Mesendoderm (in vitro differentiated cells): ENCODE measurements around the gene MPST. TPM values are rescaled to one million over a fixed set of nuclear protein-coding genes. Genes with fewer than 3 reads are reported as not detected.
A peak's percentile ranks its signal among the peaks of the same experiment; 100 is the strongest.

Experiments
- DNase-seq: peaks from one replicate; pipeline ENCODE4 v3.0.0; 2013
- H2AK5ac ChIP-seq: 2 replicates; pipeline ENCODE4 v1.6.1; 2013; ENCODE audit warnings: low read length, inconsistent platforms
- H2BK120ac ChIP-seq: 2 replicates; pipeline ENCODE4 v1.6.1; 2013; ENCODE audit warnings: low read depth, mild to moderate bottlenecking, low read length, moderate library complexity, mixed read lengths
- H2BK15ac ChIP-seq: replicated peaks from 2 replicates; pipeline ENCODE4 v1.6.1; 2013; ENCODE audit warnings: low read depth, mild to moderate bottlenecking, moderate library complexity
- H2BK5ac ChIP-seq: 2 replicates; pipeline ENCODE4 v1.6.1; 2013; ENCODE audit warnings: low read length, inconsistent platforms
- H3K18ac ChIP-seq: 2 replicates; pipeline ENCODE4 v1.6.1; 2013; ENCODE audit warnings: mild to moderate bottlenecking, low read length, mixed read lengths
- H3K23ac ChIP-seq: one replicate; pipeline ENCODE4 v1.6.1; 2013; ENCODE audit warnings: low read length
- H3K27ac ChIP-seq: 2 replicates; pipeline ENCODE4 v1.5.1; 2013; ENCODE audit warnings: low read depth, mild to moderate bottlenecking, inconsistent platforms, low read length, moderate library complexity
- H3K27me3 ChIP-seq: 2 replicates; pipeline ENCODE4 v1.6.1; 2013; ENCODE audit warnings: low read length, control low read depth, mild to moderate bottlenecking, inconsistent platforms; ENCODE audit not compliant: insufficient read depth, poor library complexity
- H3K36me3 ChIP-seq: 2 replicates; pipeline ENCODE4 v1.6.1; 2013; ENCODE audit warnings: low read length, inconsistent platforms; ENCODE audit not compliant: control insufficient read depth, insufficient read depth
- H3K4ac ChIP-seq: one replicate; pipeline ENCODE4 v1.6.1; 2013; ENCODE audit warnings: low read depth, mild to moderate bottlenecking, low read length, moderate library complexity
- H3K4me1 ChIP-seq: 2 replicates; pipeline ENCODE4 v1.6.1; 2013; ENCODE audit warnings: low read depth, low read length, inconsistent platforms; ENCODE audit not compliant: control insufficient read depth
- H3K4me2 ChIP-seq: 2 replicates; pipeline ENCODE4 v1.6.1; 2013; ENCODE audit warnings: low read length
- H3K4me3 ChIP-seq: 2 replicates; pipeline ENCODE4 v1.5.1; 2013; ENCODE audit warnings: mild to moderate bottlenecking, low read length
- H3K56ac ChIP-seq: one replicate; pipeline ENCODE4 v1.6.1; 2013; ENCODE audit warnings: low read length
- H3K79me1 ChIP-seq: 2 replicates; pipeline ENCODE4 v1.6.1; 2013; ENCODE audit warnings: low read length, inconsistent platforms
- H3K79me2 ChIP-seq: 2 replicates; pipeline ENCODE4 v1.6.1; 2013; ENCODE audit warnings: mild to moderate bottlenecking, low read length; ENCODE audit not compliant: control insufficient read depth, insufficient read depth
- H3K9ac ChIP-seq: 2 replicates; pipeline ENCODE4 v1.6.1; 2013; ENCODE audit warnings: low read length, inconsistent platforms
- H4K5ac ChIP-seq: one replicate; pipeline ENCODE4 v1.6.1; 2013; ENCODE audit warnings: low read length
- H4K8ac ChIP-seq: one replicate; pipeline ENCODE4 v1.6.1; 2013; ENCODE audit warnings: low read depth, mild to moderate bottlenecking, control low read depth, low read length, moderate library complexity
- WGBS: extraction: QIAGEN DNeasy Blood & Tissue Kit; methylation state at CpG from one replicate; pipeline ENCODE4 v1.1.7; 2013; ENCODE audit warnings: low lambda C conversion rate, missing lambda C conversion rate; ENCODE audit not compliant: insufficient coverage; ENCODE audit errors: extremely low coverage; 5-methylcytosine and 5-hydroxymethylcytosine counted together
- small RNA-seq: library from polyadenylated mRNA; stranded (forward); fragments of <200 nt; extraction: miRNeasy Mini kit (QIAGEN cat#:217004); gene quantifications from one replicate; pipeline ENCODE3, GENCODE V24; 2013; ENCODE audit not compliant: insufficient read depth

Gene MPST

DNA sequence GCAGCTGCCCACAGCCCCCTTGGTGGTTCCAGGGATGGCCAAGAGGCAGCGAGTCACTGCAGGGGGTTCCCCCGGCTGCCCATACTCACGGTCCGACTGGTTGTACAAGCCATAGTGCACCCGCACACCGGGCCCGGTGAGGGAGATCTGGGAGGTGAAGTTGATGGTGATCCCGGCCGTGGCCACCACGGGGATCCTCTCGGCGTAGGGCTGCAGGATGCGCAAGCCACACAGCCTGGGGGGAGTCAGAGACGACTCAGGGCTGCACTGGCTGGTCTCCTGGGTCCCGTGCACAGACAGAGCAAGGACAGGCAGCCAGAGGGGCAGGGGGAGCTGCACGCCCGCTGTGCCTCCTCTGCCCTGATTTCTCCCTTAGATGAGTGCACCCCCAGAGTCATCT lies 55.5 kb downstream of the MPST start:
- Histone ChIP-seq H3K9ac (no peak overlapping the region), H3K23ac (no peak overlapping the region), H2AK5ac (no peak overlapping the region), H3K4ac (no peak overlapping the region), H3K27ac (no peak overlapping the region), H4K5ac (no peak overlapping the region), H2BK120ac (no peak overlapping the region), H3K27me3 (no peaks in the 10 kb centered on the region), H2BK5ac (no peak overlapping the region), H3K36me3 (no peaks in the 10 kb centered on the region), H3K18ac (no peak overlapping the region), H3K79me2 (no peaks in the 10 kb centered on the region), H3K56ac (no peak overlapping the region), H3K4me2 (no peak overlapping the region), H2BK15ac (no peak overlapping the region), H4K8ac (no peak overlapping the region), H3K4me3 (no peak overlapping the region), H3K4me1 (no peaks in the 10 kb centered on the region), H3K79me1 (no peaks in the 10 kb centered on the region)
- DNase-seq: no peak
- WGBS: no CpG with 5 or more reads among the region's 17 CpGs

DNA sequence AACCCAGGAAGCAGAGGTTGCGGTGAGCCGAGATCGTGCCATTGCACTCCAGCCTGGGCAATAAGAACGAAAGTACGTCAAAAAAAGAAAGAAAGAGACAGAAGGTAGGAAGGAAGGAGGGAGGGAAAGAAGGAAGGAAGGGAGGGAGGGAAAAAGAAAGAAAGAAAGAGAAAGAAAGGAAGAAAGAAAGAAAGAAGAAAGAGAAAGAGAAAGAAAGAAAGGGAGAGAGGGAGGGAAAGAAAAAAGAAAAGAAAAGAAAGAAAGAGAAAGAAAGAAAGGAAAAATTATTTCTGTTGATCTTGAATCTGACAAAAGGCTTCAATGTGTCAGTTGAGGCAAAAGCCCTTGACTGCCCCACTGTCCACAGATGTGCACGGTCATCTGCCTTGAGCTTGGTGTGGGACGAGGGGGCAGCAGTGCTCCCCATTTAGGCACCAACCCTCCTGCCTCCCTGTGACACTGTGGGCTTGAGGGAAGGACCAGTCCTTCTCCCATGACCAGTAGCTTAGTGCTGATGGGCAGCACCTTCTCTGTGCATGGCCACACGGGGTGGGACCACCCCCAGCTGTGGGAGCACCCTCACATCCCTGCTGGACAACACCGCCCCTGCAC lies 56.4 kb downstream of the MPST start:
- no peak overlapping the region for H2BK120ac ChIP-seq
- H3K79me1 ChIP-seq: no peaks in the 10 kb centered on the region
- DNase-seq: no peak
- H3K4ac ChIP-seq: no peak overlapping the region
- H3K27me3 ChIP-seq: no peaks in the 10 kb centered on the region
- no peak overlapping the region for H3K4me3 ChIP-seq
- no peak overlapping the region for H2AK5ac ChIP-seq
- no peak overlapping the region for H3K4me2 ChIP-seq
- no peaks in the 10 kb centered on the region for H3K4me1 ChIP-seq
- no peak overlapping the region for H3K18ac ChIP-seq
- WGBS: no CpG with 5 or more reads among the region's 9 CpGs
- no peak overlapping the region for H3K27ac ChIP-seq
- no peak overlapping the region for H2BK15ac ChIP-seq
- no peak overlapping the region for H3K56ac ChIP-seq
- H3K23ac ChIP-seq: no peak overlapping the region
- no peaks in the 10 kb centered on the region for H3K79me2 ChIP-seq
- no peak overlapping the region for H2BK5ac ChIP-seq
- no peaks in the 10 kb centered on the region for H3K36me3 ChIP-seq
- no peak overlapping the region for H4K8ac ChIP-seq
- no peak overlapping the region for H3K9ac ChIP-seq
- no peak overlapping the region for H4K5ac ChIP-seq

- H2BK5ac ChIP-seq: no peak overlapping the region
- H2AK5ac ChIP-seq: no peak overlapping the region
- peak overlapping the region; percentile 12 for H3K56ac ChIP-seq
- H3K36me3 ChIP-seq: no peaks in the 10 kb centered on the region
- H2BK15ac ChIP-seq: no peak overlapping the region
- no CpG with 5 or more reads among the region's 15 CpGs for WGBS
- H3K4me2 ChIP-seq: no peak overlapping the region
- H3K4me3 ChIP-seq: no peak overlapping the region
- no peaks in the 10 kb centered on the region for H3K79me2 ChIP-seq
- no peak overlapping the region for H2BK120ac ChIP-seq
- no peak overlapping the region for H3K27ac ChIP-seq
- H3K27me3 ChIP-seq: no peaks in the 10 kb centered on the region
- H3K4me1 ChIP-seq: no peaks in the 10 kb centered on the region
- no peaks in the 10 kb centered on the region for H3K79me1 ChIP-seq
- H3K23ac ChIP-seq: no peak overlapping the region
- H3K9ac ChIP-seq: no peak overlapping the region
- DNase-seq: peak; percentile 55
- H4K8ac ChIP-seq: no peak overlapping the region
- H3K18ac ChIP-seq: no peak overlapping the region
- no peak overlapping the region for H3K4ac ChIP-seq
- no peak overlapping the region for H4K5ac ChIP-seq
Measured at GRCh38 chr22:37077802-37078448, 58.4 kb downstream of the MPST start.

GRCh38 chr22:37079158-37079557 lies 59.6 kb downstream of the MPST start:
- no CpG with 5 or more reads among the region's 5 CpGs for WGBS
- Histone ChIP-seq H3K27ac (no peak overlapping the region), H3K18ac (no peak overlapping the region), H3K23ac (no peak overlapping the region), H3K79me1 (no peaks in the 10 kb centered on the region), H3K56ac (no peak overlapping the region), H3K4me3 (no peak overlapping the region), H4K8ac (no peak overlapping the region), H3K9ac (no peak overlapping the region), H3K4ac (no peak overlapping the region), H3K27me3 (no peaks in the 10 kb centered on the region), H2BK120ac (no peak overlapping the region), H3K4me1 (no peaks in the 10 kb centered on the region), H4K5ac (no peak overlapping the region), H3K4me2 (no peak overlapping the region), H2BK15ac (no peak overlapping the region), H2AK5ac (no peak overlapping the region), H3K36me3 (no peaks in the 10 kb centered on the region), H3K79me2 (no peaks in the 10 kb centered on the region), H2BK5ac (no peak overlapping the region)
- DNase-seq: no peak

Small RNA genes within 50 kb of the gene (small RNA-seq; reads per million reads assigned to genes)
- not detected for gene RF00019
